HAP-1 (cell line): ENCODE data around the gene PRKD1.

Experiments used
- DNase-seq, 2 experiments: peaks; one replicate each; pipeline ENCODE4 v3.0.0-alpha.2; 2016 to 2020; ENCODE audit warnings: low spot score in 2 of 2
- H3K27me3 ChIP-seq: fragments of 250-450 bp; sonication (Bioruptor Pico); 2 replicates; pipeline ENCODE4 v1.5.1; 2020; ENCODE audit warnings: low read depth, mild to moderate bottlenecking, moderate library complexity
- H3K36me3 ChIP-seq: fragments of 250-450 bp; sonication (Bioruptor Pico); replicated peaks from 2 replicates; pipeline ENCODE4 v1.5.1; 2020; ENCODE audit warnings: mild to moderate bottlenecking
- H3K4me1 ChIP-seq: fragments of 250-450 bp; sonication (Bioruptor Pico); 2 replicates; pipeline ENCODE4 v1.5.1; 2020; ENCODE audit warnings: mild to moderate bottlenecking
- H3K4me3 ChIP-seq: fragments of 250-450 bp; sonication (Bioruptor Pico); 2 replicates; pipeline ENCODE4 v1.5.1; 2020; ENCODE audit warnings: mild to moderate bottlenecking, moderate library complexity
- H3K9me3 ChIP-seq: fragments of 250-450 bp; sonication (Bioruptor Pico); 2 replicates; pipeline ENCODE4 v1.5.1; 2020; ENCODE audit warnings: mild to moderate bottlenecking, moderate library complexity
- in situ Hi-C: fragments of 300-500 bp; cut with MboI; formaldehyde crosslinking; loops from 3 replicates; pipeline ENCODE4 v1.14.3; 2020; ENCODE audit warnings: low sequenced_read_pairs, inconsistent platforms, mixed read lengths

Gene PRKD1

GRCh38 chr14:29919845-29920244, 7.8 kb downstream of the PRKD1 start:
- DNase-seq = no peak
- Histone ChIP-seq H3K4me1 (peaks cover 7% of the 10 kb centered on the region), H3K36me3 (no peaks in the 10 kb centered on the region), H3K27me3 (no peaks in the 10 kb centered on the region), H3K9me3 (no peaks in the 10 kb centered on the region), H3K4me3 (no peak overlapping the region)
- in situ Hi-C loops = no loop called here

GRCh38 chr14:29918981-29919380, 8.7 kb downstream of the PRKD1 start:
- H3K36me3 ChIP-seq = no peaks in the 10 kb centered on the region
- in situ Hi-C loops = no loop called here
- H3K27me3 ChIP-seq = no peaks in the 10 kb centered on the region
- H3K4me3 ChIP-seq = no peak overlapping the region
- peaks cover 1% of the 10 kb centered on the region; the same call in 1 of the 2 replicates for H3K4me1 ChIP-seq
- no peaks in the 10 kb centered on the region for H3K9me3 ChIP-seq
- no peak for DNase-seq

GRCh38 chr14:29913566-29913965, 14.1 kb downstream of the PRKD1 start:
- no peak overlapping the region for H3K4me3 ChIP-seq
- no peak for DNase-seq
- no peaks in the 10 kb centered on the region for H3K9me3 ChIP-seq
- H3K36me3 ChIP-seq = no peaks in the 10 kb centered on the region
- H3K27me3 ChIP-seq = no peaks in the 10 kb centered on the region
- H3K4me1 ChIP-seq = no peaks in the 10 kb centered on the region
- in situ Hi-C loops = no loop called here

GRCh38 chr14:29911810-29912209, 15.8 kb downstream of the PRKD1 start:
- Histone ChIP-seq H3K9me3 (no peaks in the 10 kb centered on the region), H3K36me3 (no peaks in the 10 kb centered on the region), H3K4me3 (no peak overlapping the region), H3K4me1 (peaks cover 3% of the 10 kb centered on the region; the same call in 1 of the 2 replicates), H3K27me3 (no peaks in the 10 kb centered on the region)
- DNase-seq = no peak
- in situ Hi-C loops = no loop called here

DNA sequence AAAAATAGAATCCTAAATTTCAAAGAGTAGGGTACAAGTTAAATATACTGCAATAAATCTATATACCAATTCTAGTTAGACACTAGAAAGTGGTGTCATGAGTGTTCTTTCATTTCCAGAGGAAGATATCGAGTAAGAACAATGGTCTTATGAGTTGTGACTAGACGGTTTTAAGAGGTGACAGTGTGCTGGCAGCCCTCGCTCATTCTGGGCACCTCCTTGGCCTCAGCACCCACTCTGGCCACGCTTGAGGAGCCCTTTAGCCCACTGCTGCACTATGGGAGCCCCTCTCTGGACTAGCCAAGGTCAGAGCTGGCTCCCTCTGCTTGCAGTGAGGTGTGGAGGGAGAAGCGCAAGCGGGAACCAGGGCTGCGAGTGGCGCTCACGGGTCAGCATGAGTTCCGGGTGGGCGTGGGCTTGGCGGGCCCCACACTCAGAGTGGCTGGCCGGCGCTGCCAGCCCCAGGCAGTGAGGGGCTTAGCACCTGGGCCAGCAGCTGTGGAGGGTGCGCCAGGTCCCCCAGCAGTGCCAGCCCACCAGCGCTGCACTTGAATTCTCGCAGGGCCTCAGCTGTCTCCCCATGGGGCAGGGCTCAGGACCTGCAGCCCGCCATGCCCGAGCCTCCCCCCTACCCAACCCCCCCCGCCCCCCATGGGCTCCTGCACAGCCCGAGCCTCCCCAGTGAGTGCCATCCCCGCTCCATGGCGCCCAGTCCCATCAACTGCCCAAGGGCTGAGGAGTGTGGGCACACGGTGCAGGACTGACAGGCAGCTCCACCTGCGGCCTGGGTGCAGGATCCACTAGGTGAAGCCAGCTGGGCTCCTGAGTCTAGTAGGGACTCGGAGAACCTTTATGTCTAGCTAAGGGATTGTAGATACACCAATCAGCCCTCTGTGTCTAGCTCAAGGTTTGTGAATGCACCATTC, 18.7 kb downstream of the PRKD1 start:
- DNase-seq = no peak
- Histone ChIP-seq H3K9me3 (no peaks in the 10 kb centered on the region), H3K36me3 (no peaks in the 10 kb centered on the region), H3K4me3 (no peak overlapping the region), H3K27me3 (no peaks in the 10 kb centered on the region), H3K4me1 (peaks cover 3% of the 10 kb centered on the region; the same call in 1 of the 2 replicates)
- in situ Hi-C loops = no loop called here

GRCh38 chr14:29906256-29906870, 21.3 kb downstream of the PRKD1 start:
- DNase-seq = no peak
- H3K36me3 ChIP-seq = no peaks in the 10 kb centered on the region
- H3K27me3 ChIP-seq = no peaks in the 10 kb centered on the region
- in situ Hi-C loops = no loop called here
- no peak overlapping the region for H3K4me3 ChIP-seq
- H3K9me3 ChIP-seq = no peaks in the 10 kb centered on the region
- peaks cover 3% of the 10 kb centered on the region; the same call in 1 of the 2 replicates for H3K4me1 ChIP-seq

- Histone ChIP-seq H3K36me3 (no peaks in the 10 kb centered on the region), H3K4me1 (peaks cover 3% of the 10 kb centered on the region; the same call in 1 of the 2 replicates), H3K4me3 (no peak overlapping the region), H3K9me3 (no peaks in the 10 kb centered on the region), H3K27me3 (no peaks in the 10 kb centered on the region)
- in situ Hi-C loops = no loop called here
- DNase-seq = no peak
Observed at GRCh38 chr14:29905543-29905942, 22.1 kb downstream of the PRKD1 start.

DNA sequence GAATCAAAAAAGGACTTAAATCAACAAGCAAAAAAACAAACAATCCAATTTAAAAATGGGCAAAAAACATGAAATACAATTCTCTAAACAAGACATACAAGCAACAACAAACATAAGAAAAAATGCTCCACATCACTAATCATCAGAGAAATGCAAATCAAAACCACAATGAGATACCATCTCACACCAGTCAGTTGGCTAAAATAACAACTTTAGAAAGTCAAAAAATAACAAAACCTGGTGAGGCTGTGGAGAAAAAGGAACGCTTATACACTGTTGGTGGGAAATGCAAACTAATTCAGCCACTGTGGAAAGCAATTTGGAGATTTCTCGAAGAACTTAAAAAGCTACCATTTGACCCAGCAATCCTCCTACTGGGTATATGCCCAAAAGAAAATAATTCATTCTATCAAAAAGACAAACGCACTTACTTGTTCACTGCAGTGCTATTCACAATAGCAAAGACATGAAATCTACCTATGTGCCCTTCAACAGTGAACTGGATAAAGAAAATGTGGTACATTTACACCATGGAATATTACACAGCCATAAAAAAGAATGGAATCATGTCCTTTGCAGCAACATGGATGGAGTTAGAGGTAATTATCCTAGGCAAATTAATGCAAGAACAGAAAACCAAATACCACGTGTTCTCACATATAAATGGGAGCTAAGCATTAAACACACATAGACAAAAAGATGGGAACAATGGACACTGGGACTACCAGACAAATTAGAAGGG, 26.9 kb downstream of the PRKD1 start:
- no peaks in the 10 kb centered on the region for H3K36me3 ChIP-seq
- H3K4me3 ChIP-seq = no peak overlapping the region
- H3K27me3 ChIP-seq = no peaks in the 10 kb centered on the region
- H3K4me1 ChIP-seq = no peaks in the 10 kb centered on the region
- in situ Hi-C loops = no loop called here
- no peaks in the 10 kb centered on the region for H3K9me3 ChIP-seq
- no peak for DNase-seq

- in situ Hi-C loops = no loop called here
- Histone ChIP-seq H3K36me3 (no peaks in the 10 kb centered on the region), H3K9me3 (no peaks in the 10 kb centered on the region), H3K4me1 (no peaks in the 10 kb centered on the region), H3K27me3 (no peaks in the 10 kb centered on the region), H3K4me3 (no peak overlapping the region)
- no peak for DNase-seq
Observed at GRCh38 chr14:29898470-29898869, 29.2 kb downstream of the PRKD1 start.

DNA sequence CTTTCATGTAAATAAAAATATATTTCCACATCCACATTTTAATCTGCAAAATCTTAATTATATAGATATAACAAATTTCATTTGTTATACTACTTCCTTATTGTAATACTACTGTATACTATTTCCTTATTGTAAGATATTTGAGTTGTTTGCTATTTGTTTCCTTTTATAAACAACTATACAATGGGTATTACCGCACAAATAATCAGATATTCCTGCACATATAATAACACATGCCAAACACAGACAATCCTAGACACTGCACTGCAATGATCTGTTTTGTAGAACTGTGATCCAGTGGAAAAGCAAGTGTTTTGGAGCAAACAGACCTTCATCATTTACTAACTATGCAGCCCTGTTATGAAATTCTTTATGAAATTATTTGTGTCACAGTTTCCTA, 30.5 kb downstream of the PRKD1 start:
- Histone ChIP-seq H3K4me1 (no peaks in the 10 kb centered on the region), H3K4me3 (no peak overlapping the region), H3K9me3 (no peaks in the 10 kb centered on the region), H3K36me3 (no peaks in the 10 kb centered on the region), H3K27me3 (no peaks in the 10 kb centered on the region)
- in situ Hi-C loops = no loop called here
- no peak for DNase-seq

DNA sequence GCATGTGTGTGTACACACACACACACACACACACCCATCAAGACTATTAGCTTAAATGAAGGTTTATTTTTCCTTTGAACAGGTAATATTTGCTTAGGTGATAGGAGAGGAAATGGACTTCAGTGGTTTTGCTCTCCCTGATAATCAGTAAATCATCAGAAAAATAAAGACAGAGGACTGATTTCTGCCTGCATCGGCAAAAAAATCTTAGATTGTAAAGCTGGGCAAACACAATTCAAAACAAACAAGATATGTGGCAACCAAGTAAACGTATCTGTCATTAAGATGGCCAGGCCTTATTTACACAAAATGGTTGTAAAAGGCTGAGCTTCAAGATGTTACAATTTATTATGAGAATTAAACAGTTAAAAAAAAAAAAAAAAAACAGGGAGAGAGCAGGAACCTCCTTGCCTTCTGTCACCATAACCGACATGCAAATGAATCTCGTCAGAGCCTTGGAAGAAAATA, 31.3 kb downstream of the PRKD1 start:
- in situ Hi-C loops = no loop called here
- Histone ChIP-seq H3K9me3 (no peaks in the 10 kb centered on the region), H3K4me3 (no peak overlapping the region), H3K27me3 (no peaks in the 10 kb centered on the region), H3K36me3 (no peaks in the 10 kb centered on the region), H3K4me1 (no peaks in the 10 kb centered on the region)
- DNase-seq = no peak

GRCh38 chr14:29895591-29896083, 32.0 kb downstream of the PRKD1 start:
- no peaks in the 10 kb centered on the region for H3K27me3 ChIP-seq
- H3K4me1 ChIP-seq = no peaks in the 10 kb centered on the region
- H3K9me3 ChIP-seq = no peaks in the 10 kb centered on the region
- no peak for DNase-seq
- H3K36me3 ChIP-seq = no peaks in the 10 kb centered on the region
- in situ Hi-C loops = no loop called here
- no peak overlapping the region for H3K4me3 ChIP-seq

GRCh38 chr14:29893989-29894388, 33.7 kb downstream of the PRKD1 start:
- Histone ChIP-seq H3K4me1 (no peaks in the 10 kb centered on the region), H3K4me3 (no peak overlapping the region), H3K27me3 (no peaks in the 10 kb centered on the region), H3K9me3 (no peaks in the 10 kb centered on the region), H3K36me3 (no peaks in the 10 kb centered on the region)
- in situ Hi-C loops = no loop called here
- no peak for DNase-seq
